Effector CD8-positive, alpha-beta T cell (primary cell): ENCODE measurements around the gene TM9SF4.

Experiments
- DNase-seq: peaks from one replicate; lab custom pipeline; 2025; lab: John Stamatoyannopoulos, UW

Gene TM9SF4

GRCh38 chr20:32205843-32206759, 96.6 kb downstream of the TM9SF4 start:
- DNase-seq, result no peak

GRCh38 chr20:32206760-32207625, 97.5 kb downstream of the TM9SF4 start:
- DNase-seq, result no peak

- peak; percentile 73 for DNase-seq
These were observed 98.3 kb downstream of the TM9SF4 start, which contains the start of the genes PLAGL2 and POFUT1 for GRCh38 chr20:32207626-32208498. PLAGL2 (minus strand) TSS chr20:32207743; CDS start chr20:32202178, 5,565 bp downstream. POFUT1 (plus strand) TSS chr20:32207880; CDS start chr20:32207942, 62 bp downstream.

GRCh38 chr20:32208499-32209154, 99.1 kb downstream of the TM9SF4 start:
- DNase-seq, result no peak

- DNase-seq, result no peak
These were observed 100.5 kb downstream of the TM9SF4 start for GRCh38 chr20:32209850-32210605.

- DNase-seq, result no peak
These were observed 104.4 kb downstream of the TM9SF4 start for GRCh38 chr20:32213870-32214269.

- DNase-seq, result no peak
These were observed 105.6 kb downstream of the TM9SF4 start for GRCh38 chr20:32215147-32215546.

GRCh38 chr20:32215729-32216128, 106.2 kb downstream of the TM9SF4 start:
- no peak for DNase-seq

GRCh38 chr20:32216179-32217142, 106.9 kb downstream of the TM9SF4 start:
- no peak for DNase-seq
